ENCODE data around the gene TRAPPC11.

DNA sequence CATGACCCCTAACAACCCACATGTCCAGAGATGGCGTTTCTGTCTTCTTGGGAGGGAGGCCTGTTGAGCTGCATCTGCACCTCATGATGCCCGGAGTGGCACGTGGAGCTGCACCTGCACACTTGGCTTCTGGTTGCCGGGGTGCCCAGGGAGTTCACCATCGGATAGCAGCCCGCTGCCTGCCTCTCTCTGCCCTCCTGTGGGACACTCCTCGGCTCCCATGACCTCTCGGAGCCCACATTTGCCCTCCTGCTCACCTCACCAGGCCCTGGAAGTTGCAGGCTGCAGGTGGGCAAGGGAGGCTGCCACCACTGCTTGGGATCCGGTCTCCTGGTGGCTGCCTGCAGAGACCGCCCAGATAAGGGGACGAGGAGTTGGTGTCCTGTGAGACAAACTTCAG lies 74.1 kb downstream of the TRAPPC11 start:
- TF ChIP-seq, protein P1, sequence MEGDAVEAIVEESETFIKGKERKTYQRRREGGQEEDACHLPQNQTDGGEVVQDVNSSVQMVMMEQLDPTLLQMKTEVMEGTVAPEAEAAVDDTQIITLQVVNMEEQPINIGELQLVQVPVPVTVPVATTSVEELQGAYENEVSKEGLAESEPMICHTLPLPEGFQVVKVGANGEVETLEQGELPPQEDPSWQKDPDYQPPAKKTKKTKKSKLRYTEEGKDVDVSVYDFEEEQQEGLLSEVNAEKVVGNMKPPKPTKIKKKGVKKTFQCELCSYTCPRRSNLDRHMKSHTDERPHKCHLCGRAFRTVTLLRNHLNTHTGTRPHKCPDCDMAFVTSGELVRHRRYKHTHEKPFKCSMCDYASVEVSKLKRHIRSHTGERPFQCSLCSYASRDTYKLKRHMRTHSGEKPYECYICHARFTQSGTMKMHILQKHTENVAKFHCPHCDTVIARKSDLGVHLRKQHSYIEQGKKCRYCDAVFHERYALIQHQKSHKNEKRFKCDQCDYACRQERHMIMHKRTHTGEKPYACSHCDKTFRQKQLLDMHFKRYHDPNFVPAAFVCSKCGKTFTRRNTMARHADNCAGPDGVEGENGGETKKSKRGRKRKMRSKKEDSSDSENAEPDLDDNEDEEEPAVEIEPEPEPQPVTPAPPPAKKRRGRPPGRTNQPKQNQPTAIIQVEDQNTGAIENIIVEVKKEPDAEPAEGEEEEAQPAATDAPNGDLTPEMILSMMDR (IDR thresholded peaks at IDR 0.05) = no peak
- no peak for TF ChIP-seq POLR2A (IDR thresholded peaks at IDR 0.05)

Measured in thyroid gland (tissue), 4 donors.